Central memory CD8-positive, alpha-beta T cell (primary cell): ENCODE data around the gene LSAMP.
"Not testable (repeated sequence)": the region's sequence is repeated elsewhere in the genome, so short reads cannot be mapped to it uniquely, and the experiment has no call there.

Experiments used
- ATAC-seq: fragments of 150-1000 bp; cut with Tn5 transposase; replicated peaks from 2 replicates; pipeline ENCODE4 v1.10.0; 2022; ENCODE audit warnings: mild to moderate bottlenecking, moderate FRiP score, moderate number of reproducible peaks; ENCODE audit not compliant: poor library complexity, severe bottlenecking; ENCODE audit errors: extremely low read depth
- DNase-seq, 2 donors: peaks; one replicate each; pipeline ENCODE4 v3.0.0; 2021; ENCODE audit warnings: low spot score in 2 of 2
- H3K27ac Mint-ChIP-seq: one replicate; pipeline ENCODE4 v1.8.0; 2022; ENCODE audit warnings: low read depth, mild to moderate bottlenecking, moderate library complexity, mixed read lengths
- H3K27me3 Mint-ChIP-seq: one replicate; pipeline ENCODE4 v1.8.0; 2022; ENCODE audit warnings: mixed read lengths
- H3K36me3 Mint-ChIP-seq: one replicate; pipeline ENCODE4 v1.8.0; 2022; ENCODE audit warnings: mild to moderate bottlenecking, moderate library complexity, mixed read lengths; ENCODE audit not compliant: insufficient read depth
- H3K4me1 Mint-ChIP-seq: one replicate; pipeline ENCODE4 v1.8.0; 2022; ENCODE audit warnings: mixed read lengths
- H3K4me3 Mint-ChIP-seq: one replicate; pipeline ENCODE4 v1.8.0; 2022; ENCODE audit warnings: mild to moderate bottlenecking, moderate library complexity, mixed read lengths
- H3K9me3 Mint-ChIP-seq: one replicate; pipeline ENCODE4 v1.8.0; 2022; ENCODE audit warnings: mixed read lengths

LSAMP gene

DNA sequence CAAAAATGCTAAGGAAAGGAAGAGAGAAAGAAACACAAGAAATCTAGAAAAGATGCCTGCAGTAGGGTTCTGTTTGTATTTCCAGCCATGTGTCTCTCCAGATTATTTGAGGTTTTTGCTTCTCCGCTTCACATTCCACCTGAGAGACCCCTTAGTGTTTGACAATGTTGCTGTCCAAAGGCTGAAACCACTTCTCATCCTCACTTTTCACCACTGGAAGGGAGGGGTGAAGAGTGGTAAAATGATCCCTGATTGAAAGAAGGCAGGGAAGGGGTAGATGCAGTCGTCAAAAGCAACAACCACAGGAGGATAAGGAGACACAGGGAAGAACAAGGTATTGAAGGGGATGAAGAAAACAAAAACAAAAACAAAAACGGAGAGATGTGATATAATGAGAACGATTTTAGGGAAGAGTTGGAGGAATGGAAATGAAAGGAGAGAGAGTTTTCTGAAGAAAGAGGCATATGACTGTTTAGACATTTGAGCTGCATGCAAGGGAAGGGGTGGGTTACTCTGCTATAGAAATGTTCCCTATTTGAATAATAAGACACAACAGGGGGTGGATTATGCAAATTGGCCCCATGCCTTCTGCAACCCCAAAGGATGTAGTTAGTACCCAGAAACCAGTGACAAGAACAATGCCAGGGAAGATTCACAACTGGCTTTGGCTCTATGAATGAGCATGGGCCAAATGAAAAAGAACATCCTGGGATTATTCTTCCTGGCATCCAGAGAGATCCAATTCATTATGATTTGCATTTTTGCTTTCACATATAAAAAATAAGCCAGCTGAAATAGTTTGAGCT, 586.1 kb downstream of the LSAMP start:
- no peak for ATAC-seq
- H3K27ac Mint-ChIP-seq, result no peak overlapping the region
- no peaks in the 10 kb centered on the region for H3K36me3 Mint-ChIP-seq
- no peak overlapping the region for H3K4me3 Mint-ChIP-seq
- no peaks in the 10 kb centered on the region for H3K9me3 Mint-ChIP-seq
- peaks cover 68% of the 10 kb centered on the region for H3K27me3 Mint-ChIP-seq
- DNase-seq, result no peak
- peaks cover 5% of the 10 kb centered on the region for H3K4me1 Mint-ChIP-seq

DNA sequence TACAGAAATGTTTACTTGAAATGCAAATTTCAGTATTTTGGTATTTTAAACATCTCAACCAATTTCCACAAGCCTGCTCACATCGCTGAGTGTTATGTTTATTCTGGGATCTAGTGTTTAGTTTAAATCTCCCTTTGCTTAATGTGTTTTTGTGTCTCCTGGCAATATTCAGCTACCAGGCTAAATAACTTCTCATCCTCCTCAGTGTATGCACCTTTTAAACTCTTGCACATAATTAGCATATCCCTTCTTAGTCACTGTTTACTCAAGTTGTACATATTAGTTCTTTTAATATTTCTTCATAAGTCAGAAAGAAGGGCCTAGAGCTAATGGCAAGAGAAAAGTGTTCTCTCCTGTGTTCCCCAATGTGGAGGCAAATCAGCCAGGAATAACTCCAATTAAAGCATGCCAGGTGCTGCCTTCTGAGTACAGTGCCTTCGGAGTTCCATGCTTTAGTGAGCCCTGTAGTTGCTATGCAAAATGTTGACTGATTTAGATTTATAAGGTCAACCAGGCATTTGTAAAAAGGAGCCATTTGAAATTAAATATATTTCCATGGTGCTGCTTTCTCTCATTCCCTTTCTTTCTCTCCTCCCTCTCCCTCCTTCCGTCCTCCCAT, 587.7 kb downstream of the LSAMP start:
- Mint-ChIP-seq H3K36me3 (no peaks in the 10 kb centered on the region), H3K4me1 (peaks cover 5% of the 10 kb centered on the region), H3K9me3 (no peaks in the 10 kb centered on the region), H3K4me3 (no peak overlapping the region), H3K27ac (no peak overlapping the region), H3K27me3 (peaks cover 78% of the 10 kb centered on the region)
- no peak for DNase-seq
- no peak for ATAC-seq

DNA sequence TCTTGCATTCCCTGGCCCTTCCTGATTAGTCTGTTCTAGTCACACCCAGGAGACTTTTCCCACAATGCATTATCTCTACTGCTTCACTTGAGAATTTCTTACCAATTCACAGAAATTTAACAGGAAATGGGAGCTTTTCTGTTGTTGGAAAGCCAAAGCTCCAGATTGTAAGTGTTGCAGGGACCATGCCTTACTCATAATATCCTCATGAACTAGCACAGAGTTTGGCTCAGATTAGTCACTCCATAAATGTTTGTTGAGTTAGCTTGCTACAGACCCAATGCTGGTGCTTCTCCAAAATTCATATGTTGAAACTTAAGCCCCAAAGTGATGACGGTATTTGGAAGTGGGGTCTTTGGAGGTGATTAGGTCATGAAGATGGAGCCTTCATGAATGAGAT, 589.4 kb downstream of the LSAMP start:
- Mint-ChIP-seq H3K36me3 (no peaks in the 10 kb centered on the region), H3K4me1 (peaks cover 5% of the 10 kb centered on the region), H3K4me3 (no peak overlapping the region), H3K27me3 (peaks cover 69% of the 10 kb centered on the region), H3K9me3 (no peaks in the 10 kb centered on the region), H3K27ac (no peak overlapping the region)
- no peak for ATAC-seq
- no peak for DNase-seq

DNA sequence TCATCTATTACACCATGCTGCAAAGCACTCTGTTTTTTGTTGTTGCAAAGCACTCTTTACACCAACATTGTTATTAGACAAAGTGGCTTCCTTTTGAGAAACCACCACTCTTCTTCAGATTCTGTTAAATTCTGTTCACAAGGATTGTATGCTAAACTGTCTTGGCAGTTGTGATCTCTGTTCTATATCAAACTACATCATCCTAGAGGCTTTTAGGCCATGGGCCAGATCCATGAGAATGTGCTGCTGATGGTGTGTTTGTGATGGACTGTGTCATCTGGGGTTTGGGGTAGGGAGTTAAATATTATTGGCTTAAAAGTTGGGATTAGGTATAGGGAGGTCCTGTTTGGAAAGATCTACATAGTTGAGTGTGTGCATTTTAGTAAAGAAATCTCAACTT, 592.2 kb downstream of the LSAMP start:
- H3K27me3 Mint-ChIP-seq, result peaks cover 52% of the 10 kb centered on the region
- H3K27ac Mint-ChIP-seq, result no peak overlapping the region
- DNase-seq (no peak), ATAC-seq (no peak)
- no peaks in the 10 kb centered on the region for H3K4me1 Mint-ChIP-seq
- H3K9me3 Mint-ChIP-seq, result no peaks in the 10 kb centered on the region
- no peak overlapping the region for H3K4me3 Mint-ChIP-seq
- no peaks in the 10 kb centered on the region for H3K36me3 Mint-ChIP-seq

DNA sequence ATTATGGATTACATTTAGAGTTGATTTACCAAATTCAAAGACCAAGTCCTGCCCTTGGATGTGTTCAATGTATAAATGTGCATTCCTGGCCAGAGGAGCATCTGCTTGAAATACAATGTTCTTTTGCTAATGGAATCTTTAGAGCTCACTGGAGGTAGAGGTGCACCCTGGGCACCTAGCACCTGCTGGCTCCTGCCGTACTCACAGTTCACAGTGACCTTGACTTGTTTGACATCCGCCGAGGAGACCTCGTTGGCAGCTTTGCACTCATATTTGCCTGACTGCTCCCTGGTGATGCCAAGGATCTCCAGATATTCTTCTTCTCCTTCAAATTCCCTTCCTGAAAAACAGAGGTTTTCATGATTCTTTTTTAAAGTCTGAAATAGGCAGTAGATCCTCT, 593.0 kb downstream of the LSAMP start:
- no peak for ATAC-seq
- Mint-ChIP-seq H3K9me3 (no peaks in the 10 kb centered on the region), H3K27ac (no peak overlapping the region), H3K4me1 (no peaks in the 10 kb centered on the region), H3K27me3 (peaks cover 45% of the 10 kb centered on the region), H3K4me3 (no peak overlapping the region), H3K36me3 (no peaks in the 10 kb centered on the region)
- no peak for DNase-seq

DNA sequence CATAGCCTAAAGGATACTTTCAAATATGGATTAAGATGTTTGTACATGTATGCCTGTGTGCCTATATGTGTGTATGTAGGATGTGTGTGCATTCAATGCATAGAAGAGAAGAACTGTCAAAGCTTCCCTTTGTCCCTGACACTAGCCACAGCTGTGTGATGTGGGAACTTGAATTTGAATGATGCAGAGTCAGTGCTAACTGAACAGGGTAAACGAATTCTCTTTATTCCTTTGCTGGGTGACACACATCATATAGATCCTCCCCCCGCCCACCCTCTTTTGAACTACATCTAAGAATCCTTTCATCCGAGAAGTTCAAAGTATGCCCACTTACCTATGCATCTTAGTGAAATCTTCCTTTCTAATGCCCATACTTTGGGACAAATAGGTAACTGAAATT, 593.7 kb downstream of the LSAMP start:
- Mint-ChIP-seq H3K27ac (no peak overlapping the region), H3K4me3 (no peak overlapping the region), H3K36me3 (no peaks in the 10 kb centered on the region), H3K9me3 (no peaks in the 10 kb centered on the region), H3K27me3 (peaks cover 42% of the 10 kb centered on the region), H3K4me1 (no peaks in the 10 kb centered on the region)
- ATAC-seq (no peak), DNase-seq (no peak)

DNA sequence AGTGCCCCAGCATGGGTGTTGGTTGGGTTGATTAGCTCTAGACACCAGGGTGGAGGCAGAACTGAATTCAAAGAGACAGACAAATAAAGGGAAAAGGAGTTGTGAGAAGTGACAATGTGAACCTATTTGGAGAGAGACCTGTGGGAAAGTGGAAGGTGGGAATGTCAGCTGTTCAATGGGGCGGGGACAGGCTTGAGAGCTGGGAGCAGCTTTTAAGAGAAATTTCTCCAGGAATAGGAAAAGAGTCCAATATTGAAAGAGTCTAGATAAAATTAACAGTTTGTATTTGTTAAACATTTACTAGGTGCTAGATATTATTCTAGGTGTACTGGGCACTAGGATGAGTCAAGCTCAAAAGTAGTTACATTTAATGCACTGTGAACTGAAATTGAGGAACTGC, 596.6 kb downstream of the LSAMP start:
- Mint-ChIP-seq H3K27me3 (peaks cover 30% of the 10 kb centered on the region), H3K36me3 (no peaks in the 10 kb centered on the region), H3K4me3 (no peak overlapping the region), H3K4me1 (no peaks in the 10 kb centered on the region), H3K27ac (no peak overlapping the region), H3K9me3 (no peaks in the 10 kb centered on the region)
- ATAC-seq, result no peak
- no peak for DNase-seq

DNA sequence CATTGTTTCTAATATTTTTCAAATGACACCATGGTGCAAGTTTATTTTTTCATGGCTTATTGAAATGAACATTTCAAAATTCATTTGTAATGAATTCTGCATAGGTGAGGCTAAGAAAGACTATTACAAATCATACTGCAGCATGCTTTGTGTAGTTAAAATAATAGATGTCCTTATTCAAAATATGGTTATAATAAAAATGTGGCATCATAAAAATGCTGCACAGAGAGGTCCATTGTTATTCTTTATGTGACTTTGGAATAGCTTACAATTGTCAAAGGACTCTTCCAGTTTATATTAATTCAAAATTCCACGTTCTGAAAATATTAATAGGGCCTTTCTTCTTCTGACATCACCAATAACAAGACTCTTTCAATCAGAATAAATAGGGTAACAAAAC, 599.3 kb downstream of the LSAMP start:
- DNase-seq (no peak), ATAC-seq (no peak)
- H3K36me3 Mint-ChIP-seq, result no peaks in the 10 kb centered on the region
- no peaks in the 10 kb centered on the region for H3K4me1 Mint-ChIP-seq
- no peak overlapping the region for H3K27ac Mint-ChIP-seq
- peaks cover 21% of the 10 kb centered on the region for H3K27me3 Mint-ChIP-seq
- H3K4me3 Mint-ChIP-seq, result no peak overlapping the region
- no peaks in the 10 kb centered on the region for H3K9me3 Mint-ChIP-seq

DNA sequence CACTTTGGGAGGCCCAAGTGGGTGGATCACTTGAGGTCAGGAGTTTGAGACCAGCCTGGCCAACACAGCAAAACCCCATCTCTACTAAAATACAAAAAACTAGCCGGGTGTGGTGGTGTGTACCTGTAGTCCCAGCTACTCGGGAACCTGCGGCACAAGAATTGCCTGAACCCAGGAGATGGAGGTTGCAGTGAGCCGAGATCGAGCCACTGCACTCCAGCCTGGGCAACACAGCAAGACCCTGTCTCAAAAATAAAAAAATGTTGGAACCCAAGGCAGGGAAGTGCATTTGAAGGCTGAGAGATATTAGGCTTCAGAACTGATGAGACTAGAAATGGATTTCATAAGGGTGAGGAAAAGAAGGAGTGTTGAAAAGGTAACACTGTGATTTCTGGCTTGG, 600.6 kb downstream of the LSAMP start:
- H3K27me3 Mint-ChIP-seq, result peaks cover 21% of the 10 kb centered on the region
- not testable (repeated sequence) for ATAC-seq, H3K36me3 Mint-ChIP-seq, H3K9me3 Mint-ChIP-seq, H3K27ac Mint-ChIP-seq, DNase-seq, H3K4me3 Mint-ChIP-seq, H3K4me1 Mint-ChIP-seq

DNA sequence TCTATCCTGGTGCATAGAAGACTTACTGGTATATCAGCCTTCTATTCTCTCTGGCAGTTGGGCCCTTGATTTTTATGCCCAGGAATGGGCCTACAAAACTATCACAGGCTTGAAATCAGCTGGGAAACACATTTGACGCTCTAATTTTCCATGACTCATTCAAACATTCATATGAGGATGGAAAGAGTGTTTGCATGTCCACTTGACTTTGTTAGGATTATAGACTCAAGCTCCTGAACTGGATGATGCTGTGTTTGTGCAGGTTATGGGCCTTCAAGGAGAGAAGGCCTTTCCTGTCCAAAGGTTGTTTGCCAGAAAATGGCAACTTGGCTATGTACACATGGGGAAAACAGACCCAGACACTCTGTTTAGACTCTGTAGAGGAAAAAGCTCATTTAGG, 602.1 kb downstream of the LSAMP start:
- Mint-ChIP-seq H3K4me1 (no peaks in the 10 kb centered on the region), H3K27me3 (peaks cover 10% of the 10 kb centered on the region), H3K36me3 (no peaks in the 10 kb centered on the region), H3K4me3 (no peak overlapping the region), H3K27ac (no peak overlapping the region), H3K9me3 (no peaks in the 10 kb centered on the region)
- no peak for DNase-seq
- no peak for ATAC-seq

DNA sequence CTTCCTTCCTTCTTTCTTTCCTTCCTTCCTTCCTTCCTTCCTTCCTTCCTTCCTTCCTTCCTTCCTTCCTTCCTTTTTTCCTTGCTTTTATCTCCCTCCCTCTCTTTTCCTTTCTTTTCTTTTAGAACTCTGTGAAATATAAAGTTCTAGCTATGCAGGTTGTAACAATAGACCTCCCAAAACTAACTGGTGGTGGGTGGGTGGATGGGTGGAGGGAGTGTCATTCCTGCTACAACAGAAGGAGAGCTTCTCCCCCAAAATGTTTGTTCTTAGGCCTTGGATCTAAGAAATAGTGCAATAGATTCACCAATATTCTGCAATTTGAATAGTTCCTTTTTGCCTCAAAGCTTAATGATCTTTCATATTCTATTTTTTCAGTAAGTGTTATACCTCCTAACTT, 606.0 kb downstream of the LSAMP start:
- H3K36me3 Mint-ChIP-seq, result no peaks in the 10 kb centered on the region

DNA sequence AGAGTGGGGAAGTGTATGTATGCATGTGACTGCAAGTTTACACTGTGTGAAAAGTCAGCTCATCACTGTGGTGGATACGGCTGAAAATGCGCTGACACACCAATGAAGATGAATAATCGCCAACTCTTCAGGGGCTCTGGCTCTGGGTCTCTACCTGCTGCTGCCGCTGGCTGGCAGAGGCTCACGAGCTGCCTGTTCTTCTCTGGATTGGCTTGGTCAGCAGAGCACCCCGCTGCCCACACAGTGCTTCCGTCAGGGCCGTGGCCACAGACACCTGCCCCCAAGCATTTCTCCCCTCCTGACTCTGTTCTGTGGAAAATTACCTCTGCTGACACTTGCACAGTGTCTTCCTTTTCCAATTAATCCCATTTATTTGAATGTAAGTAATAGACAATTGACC, 606.5 kb downstream of the LSAMP start:
- no peaks in the 10 kb centered on the region for H3K4me1 Mint-ChIP-seq
- no peaks in the 10 kb centered on the region for H3K36me3 Mint-ChIP-seq
- peaks cover 8% of the 10 kb centered on the region for H3K27me3 Mint-ChIP-seq
- no peaks in the 10 kb centered on the region for H3K9me3 Mint-ChIP-seq
- no peak for DNase-seq
- no peak for ATAC-seq
- H3K27ac Mint-ChIP-seq, result no peak overlapping the region
- no peak overlapping the region for H3K4me3 Mint-ChIP-seq

More for the DNA sequence above, 606.0 kb downstream of the LSAMP start:
- Mint-ChIP-seq H3K9me3 (no peaks in the 10 kb centered on the region), H3K27ac (no peak overlapping the region), H3K4me3 (no peak overlapping the region), H3K27me3 (peaks cover 8% of the 10 kb centered on the region), H3K4me1 (no peaks in the 10 kb centered on the region)
- no peak for DNase-seq
- ATAC-seq, result no peak

DNA sequence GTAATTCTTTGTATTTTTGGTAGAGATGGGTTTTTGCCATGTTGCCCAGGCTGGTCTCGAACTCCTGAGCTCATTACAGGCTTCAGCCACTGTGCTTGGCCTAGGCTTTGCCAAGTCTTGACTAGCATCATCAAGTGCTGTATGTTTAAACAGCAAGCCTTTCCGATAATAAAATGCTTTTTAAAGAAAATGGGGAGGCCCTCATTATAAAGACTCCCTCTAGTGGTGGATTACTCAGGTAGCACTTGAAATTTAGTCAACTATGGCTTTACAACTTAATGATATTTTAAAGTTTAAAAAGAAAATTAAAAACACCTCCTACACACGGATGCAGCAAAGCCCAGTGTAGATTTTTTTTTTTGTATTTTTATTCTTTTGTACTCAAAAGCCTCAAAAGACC, 608.3 kb downstream of the LSAMP start:
- Mint-ChIP-seq H3K9me3 (no peaks in the 10 kb centered on the region), H3K36me3 (no peaks in the 10 kb centered on the region), H3K4me3 (no peak overlapping the region), H3K27me3 (peaks cover 6% of the 10 kb centered on the region), H3K4me1 (no peaks in the 10 kb centered on the region), H3K27ac (no peak overlapping the region)
- ATAC-seq (no peak), DNase-seq (no peak)
